Left renal cortex interstitium (tissue), 4 donors: Measurements from ENCODE around the gene PRDM10. TPM values are rescaled to one million over a fixed set of nuclear protein-coding genes. Genes with fewer than 3 reads are reported as not detected.
"Not testable (repeated sequence)": the region's sequence is repeated elsewhere in the genome, so short reads cannot be mapped to it uniquely, and the experiment has no call there.

ENCODE experiments used
- DNase-seq, 4 donors: peaks; one replicate each; pipeline ENCODE4 v3.0.0-alpha.2; 2013; ENCODE audit warnings: low read depth in 4 of 4, low spot score in 2 of 4, missing footprints in 1 of 4
- polyA plus RNA-seq, 4 donors: library from polyadenylated mRNA; unstranded; fragments of 120-200 nt; gene quantifications; one replicate each; pipeline ENCODE4 v1.2.1, GENCODE V29; 2013; ENCODE audit not compliant: insufficient read length in 4 of 4

The PRDM10 gene
- polyA plus RNA-seq, 4 donors, result 8.1 to 12.4 (median 9.6) TPM

DNA sequence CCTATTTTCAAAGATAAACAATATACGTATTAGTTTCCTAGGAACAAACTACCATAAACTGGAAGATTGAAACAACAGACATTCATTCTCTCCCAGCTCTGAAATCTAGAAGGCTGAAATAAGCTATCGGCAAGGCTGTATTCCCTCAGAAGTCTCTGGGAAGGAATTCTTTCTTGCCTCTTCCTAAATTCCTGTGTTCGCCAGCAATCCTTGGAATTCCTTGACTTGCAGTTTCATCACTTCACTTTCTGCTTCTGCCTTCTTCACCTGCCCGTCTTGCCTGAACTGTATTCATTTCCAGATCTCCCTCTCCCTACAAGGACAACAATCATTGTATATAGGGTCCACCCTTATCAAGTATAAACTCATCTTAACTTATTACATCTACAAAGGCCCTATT lies 17.7 kb upstream of the PRDM10 start:
- DNase-seq, result no peak

DNA sequence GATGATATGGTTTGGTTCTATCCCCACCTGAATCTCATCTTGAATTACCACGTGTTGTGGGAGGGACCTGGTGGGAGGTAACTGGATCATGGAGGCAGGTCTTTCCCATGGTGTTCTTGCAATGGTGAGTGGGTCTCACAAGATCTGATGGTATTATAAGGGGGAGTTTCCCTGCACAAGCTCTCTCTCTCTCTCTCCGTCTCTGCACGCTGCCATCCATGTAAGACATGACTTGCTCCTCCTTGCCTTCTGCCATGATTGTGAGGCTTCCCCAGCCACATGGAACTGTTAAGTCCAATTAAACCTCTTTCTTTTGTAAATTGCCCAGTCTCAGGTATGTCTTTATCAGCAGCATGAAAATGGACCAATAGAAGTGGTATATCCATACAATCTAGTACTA lies 13.2 kb upstream of the PRDM10 start:
- DNase-seq, result not testable (repeated sequence)

DNA sequence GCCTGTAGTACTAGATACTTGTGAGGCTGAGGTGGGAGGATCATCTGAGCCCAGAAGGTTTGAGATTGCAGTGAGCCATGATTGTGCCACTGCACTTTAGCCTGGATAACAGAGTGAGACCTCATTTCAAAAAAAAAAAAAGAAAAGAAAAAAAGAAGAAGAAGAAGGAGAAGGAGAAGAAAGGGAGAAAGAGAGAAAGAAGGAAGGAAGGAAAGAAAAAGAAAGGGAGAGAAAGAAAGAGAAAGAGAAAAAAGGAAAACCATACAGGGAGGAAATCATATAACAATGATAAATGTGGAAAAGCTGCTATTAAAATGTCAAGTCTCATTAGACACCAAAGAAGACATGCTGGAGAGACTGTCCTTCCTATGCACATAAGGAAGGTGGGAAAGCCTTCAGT lies 5.7 kb upstream of the PRDM10 start:
- no peak for DNase-seq

DNA sequence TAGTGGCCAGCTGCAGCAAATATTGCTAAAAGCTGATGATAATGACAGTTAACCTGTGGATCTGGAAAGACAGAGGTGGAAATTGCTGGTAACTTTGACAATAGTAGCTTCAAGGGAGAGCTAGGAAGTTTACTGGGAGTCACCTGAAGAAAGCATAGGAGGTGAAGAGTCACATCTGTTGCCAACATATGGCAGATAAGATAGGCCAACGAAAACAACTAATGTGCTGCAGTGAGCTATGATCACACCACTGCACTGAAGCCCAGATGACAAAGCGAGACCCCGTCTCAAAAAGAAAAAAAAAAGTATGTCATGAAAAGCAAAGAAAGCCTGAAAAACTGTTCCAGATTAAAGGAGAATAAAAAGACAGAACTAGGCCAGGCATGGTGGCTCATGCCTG lies 4.3 kb upstream of the PRDM10 start:
- DNase-seq, result no peak

DNA sequence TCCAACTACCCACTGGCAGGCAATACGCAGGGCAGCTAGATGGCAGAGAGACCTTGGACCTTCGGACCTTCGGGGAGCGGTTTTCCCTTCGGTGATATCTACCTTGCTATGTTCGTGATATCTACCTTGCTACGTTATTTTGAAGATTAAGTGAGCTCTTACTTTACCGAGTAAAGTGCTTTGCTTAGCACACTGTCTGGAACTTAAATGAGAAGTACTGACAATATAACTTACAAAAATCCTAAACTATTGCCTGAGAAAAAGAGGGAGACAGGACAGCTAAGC lies 1.0 kb upstream of the PRDM10 start:
- peak in 1 of 4 donors; percentile 68 for DNase-seq

DNA sequence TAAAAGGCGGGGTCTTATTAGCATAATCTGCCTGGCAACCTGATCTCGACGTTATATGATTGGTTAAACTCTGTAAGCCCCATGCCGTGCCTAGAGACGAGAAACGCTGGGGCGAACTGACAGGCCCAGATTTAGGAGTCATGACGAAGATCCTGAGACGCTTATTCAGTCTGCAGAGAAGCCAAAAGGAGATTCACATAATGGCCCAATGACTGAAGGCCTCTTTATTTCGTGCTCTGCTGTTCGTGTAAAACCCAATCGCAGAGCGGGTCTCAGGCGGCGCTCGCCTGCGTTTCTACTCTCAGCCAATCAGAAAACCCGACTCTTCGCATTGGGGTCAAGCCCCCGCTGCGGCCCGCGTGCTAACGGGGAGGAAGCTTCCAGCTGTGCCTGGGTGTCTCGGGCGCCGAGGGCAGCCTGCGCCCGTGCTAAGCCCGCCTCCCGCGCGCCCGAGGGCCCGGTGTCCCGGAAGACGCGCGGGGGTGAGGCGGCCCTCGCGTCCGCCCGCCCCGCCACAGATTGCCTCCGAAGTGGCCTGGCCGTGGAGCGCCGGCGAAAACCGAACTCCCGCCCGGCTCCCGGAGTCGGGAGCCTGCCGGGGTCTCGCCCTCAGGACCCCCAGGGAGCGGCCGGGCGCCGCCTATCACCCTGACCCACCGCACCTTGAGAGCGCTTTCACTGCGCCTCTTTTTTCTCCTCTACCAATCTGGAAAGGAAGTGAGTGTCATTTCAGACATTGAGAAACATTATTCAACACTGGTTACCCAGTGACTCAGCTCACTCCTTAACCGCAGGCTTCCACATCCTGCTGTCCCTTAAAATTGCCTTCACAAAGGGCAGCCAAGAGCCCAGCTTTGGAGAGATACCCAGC lies 446 bp upstream of the PRDM10 start:
- DNase-seq, result peak; percentile 94 to 99 (median 96)

DNA sequence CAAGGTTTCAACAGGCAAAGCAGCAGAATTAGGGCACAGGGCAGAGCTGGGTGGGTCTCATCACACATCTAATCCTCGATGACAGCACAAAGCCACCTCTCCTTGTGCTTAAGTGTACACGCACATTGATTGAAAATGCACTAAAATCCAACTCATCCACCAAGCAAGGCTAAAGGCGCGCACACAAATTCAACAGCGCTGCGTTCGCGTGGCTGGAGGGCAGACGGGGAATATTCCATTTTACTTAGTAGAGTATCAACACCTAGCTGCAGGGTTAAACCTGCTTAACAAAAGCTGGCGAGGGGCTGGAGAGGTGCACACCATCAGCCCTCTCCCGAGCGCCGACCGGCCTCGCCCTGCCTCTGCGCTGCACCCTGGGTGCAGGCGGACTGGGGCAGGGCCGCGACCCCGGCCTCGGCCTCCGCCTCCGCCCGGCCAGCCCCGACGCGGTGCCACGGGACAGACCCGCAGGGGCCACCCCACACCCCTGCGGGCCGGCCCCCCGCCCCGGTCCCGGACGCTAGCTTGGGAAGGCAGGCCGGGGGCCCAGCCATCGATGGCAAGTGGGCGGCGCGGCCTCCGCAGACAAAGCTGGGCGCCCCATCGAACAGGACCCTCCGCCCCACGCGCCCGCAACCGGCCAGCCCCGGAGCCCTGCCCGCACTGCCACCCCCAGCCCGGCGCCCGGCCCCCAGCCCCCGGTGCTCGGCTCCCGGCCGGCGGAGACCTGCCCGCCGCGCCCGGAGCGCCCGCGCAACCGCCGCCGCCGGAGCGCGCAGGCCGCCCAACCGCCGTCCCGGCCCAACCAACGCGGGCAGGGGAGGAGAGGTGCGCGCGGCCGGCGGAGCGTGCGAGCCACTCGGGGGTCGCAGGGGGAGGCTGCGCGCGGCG lies 929 bp downstream of the PRDM10 start:
- peak in 2 of 4 donors; percentile 37 to 58 for DNase-seq

DNA sequence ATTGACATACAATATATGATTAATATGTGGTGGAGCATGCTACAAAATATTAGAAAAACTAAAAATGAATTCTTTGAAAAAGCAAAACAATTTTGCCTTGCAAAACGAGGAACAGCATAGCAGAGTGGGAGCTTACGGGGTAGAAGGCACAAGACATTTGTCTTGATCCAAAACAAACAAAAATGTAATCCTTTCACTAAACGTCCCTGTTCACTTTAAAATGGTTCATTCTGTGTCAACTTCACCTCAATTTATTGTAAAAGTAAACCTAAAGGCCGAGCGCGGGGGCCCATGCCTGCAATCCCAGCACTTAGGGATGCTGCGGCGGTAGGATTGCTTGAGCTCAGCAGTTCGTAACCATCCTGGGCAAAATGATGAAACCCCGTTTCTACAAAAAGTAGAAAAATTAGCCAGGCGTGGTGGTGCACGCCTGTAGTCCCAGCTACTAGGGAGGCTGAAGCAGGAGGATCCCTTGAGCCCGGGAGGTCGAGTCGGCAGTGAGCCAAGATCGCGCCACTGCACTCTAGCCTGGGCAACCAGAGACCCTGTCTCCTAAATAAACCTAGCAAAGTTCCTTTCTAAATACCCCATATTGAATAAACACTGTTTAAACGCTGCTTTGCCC lies 2.0 kb downstream of the PRDM10 start:
- DNase-seq, result no peak

DNA sequence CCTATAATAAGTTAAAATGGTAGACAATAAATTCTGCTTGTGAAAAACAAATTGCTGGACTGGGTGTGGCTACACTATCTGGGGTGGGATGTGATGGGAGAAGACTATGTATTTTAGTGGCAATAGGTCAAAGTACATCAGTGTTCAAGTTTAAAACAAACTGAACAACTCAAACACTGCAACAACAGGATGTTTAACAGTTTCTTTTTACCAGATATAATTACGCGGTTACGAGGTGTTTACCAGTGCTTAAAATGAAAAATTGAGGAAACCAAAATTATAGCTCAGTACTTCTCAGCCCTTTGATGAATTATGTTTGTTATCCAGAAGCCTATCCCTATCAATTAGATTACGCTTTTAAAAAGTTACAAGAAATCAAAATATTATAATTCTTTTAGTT lies 3.2 kb downstream of the PRDM10 start:
- DNase-seq, result no peak

DNA sequence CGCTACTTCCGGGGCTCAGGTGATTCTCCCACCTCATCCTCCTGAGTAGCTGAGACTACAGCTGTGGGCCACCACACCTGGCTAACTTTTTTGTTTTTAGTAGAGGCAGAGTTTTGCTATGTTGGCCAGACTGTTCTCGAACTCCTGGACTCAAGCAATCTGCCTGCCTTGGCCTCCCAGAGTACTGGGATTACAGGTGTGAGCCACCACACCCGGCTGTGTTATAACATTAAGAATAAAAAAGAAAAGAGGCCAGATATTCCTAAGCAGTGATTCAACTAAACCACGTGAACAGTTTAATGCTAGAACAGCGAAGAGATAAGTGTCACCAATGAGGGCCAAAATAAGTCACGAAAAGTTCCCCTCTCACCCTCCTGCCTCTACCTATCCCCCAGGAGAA lies 3.7 kb downstream of the PRDM10 start:
- no peak for DNase-seq

DNA sequence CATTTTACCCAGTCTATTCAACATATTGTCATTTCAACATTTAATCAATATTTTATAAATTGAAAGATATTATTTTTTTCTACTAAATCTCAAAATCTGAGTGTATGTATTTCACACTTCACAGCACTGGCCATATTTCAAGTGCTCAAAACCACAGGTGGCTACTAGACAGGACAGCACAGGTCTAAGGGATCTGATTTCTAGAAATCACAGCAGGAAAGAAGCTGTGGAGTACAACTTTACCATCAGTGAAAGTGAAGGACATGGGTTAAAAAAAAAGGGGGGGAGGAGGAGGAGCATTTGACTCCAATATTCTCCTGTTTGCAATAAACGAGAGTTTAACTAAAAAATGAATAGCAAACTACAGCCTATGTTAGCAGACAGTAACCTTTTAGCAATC lies 4.5 kb downstream of the PRDM10 start:
- DNase-seq, result no peak

DNA sequence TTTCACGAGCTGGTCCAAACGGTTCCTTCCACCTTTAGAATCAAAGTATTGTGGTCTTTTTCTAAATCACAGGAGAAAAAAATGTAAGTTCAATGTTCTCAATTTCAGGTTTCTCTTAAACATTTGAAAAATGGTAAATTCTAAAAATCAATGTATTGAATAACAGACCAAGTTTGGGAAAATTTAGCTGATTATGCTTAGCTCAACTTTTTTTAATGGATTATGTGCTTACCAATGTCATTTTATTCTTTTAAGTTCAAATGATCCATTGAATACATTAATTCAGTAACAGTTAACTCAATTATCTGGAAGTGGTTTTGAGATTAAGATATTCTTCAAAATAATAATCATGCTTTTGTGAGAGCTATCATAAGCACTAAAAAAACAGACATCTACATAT lies 5.1 kb downstream of the PRDM10 start:
- DNase-seq, result no peak

DNA sequence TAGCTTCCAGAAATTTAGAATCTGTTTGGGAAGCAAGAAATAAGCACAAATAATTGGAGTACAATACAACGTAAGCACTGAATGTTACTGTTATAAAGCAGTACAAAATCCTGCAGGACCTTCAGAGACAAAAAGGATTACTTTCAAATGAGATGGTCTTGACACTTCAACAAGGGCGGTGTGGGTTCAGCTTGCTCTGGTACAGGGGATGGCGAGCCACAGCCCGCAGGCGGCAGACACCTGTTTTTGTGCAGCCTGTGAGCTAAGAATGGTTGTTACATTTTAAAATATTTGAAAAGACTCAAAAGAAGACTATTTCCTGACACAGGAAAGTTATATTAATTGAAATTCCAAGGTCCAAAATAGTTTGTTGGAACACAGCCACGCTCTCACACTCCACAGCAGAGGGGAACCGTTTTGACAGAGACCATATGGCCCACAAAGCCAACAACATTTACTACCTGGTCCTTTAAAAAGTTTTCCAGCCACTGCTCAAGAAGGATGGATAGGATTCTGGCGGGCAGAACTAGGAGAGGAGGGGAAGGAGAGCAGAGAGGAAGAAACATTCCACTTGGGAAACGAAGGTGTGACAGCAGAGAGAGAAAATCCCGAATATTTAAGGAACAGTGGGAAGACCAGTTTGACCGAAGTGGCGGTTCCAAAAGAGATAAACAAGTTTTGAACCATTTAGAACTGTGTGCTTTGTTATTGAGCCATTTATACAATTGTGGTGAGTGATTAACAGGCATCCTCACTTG lies 6.3 kb downstream of the PRDM10 start:
- DNase-seq, result no peak

DNA sequence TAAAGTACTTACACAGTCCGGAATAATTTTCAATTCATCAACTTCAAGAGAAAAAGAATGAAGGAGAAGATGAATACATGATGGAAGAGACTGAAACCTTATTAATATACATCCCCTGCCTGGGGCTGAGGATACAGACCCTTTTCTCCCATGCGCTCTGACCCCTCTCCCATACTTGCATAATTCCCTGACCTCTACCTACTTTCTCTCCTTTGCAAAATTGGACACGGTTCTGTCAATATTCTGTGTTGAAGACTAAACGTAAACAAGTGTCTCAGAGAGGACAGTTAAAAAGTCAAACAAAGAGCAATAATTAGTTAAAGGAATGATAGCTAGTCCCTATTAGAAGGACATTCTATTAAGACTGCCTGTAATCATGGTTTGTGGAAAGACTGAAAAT lies 7.5 kb downstream of the PRDM10 start:
- no peak for DNase-seq

DNA sequence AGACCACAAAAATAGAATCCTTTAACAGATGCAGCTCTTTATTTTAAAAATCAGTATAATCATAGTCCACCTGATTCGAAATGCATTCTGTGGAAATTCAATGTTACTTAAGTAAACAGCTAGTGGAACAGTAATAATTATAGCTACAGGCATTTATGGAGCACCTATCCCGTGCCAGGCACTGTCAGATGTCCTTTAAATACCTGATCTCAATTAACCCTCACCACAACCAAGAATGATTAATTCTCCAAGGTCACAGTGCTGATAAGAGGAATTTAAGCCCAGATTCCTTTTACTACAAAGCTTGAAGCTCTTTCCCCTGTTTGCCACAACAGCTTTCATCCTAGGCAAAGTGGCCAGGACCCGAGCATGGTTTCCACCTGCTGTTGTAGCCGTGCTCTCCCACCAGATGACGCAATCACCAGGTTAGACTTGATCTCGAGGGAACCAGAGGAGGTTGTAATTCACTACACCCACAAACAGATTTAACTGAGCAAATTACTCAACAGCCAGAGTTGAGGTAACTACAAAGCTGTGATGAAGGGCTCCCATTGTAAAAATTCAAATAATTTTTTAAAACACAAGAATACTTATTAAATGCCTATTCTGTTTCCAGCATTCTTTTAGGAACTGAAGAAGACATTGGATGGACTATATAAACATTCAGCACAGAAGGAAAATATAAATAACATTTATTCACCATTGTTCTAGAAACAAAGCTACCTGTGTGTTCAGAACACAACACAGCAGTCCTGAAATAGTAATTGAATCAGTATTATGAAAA lies 10.3 kb downstream of the PRDM10 start:
- peak in 1 of 4 donors; percentile 47 for DNase-seq

DNA sequence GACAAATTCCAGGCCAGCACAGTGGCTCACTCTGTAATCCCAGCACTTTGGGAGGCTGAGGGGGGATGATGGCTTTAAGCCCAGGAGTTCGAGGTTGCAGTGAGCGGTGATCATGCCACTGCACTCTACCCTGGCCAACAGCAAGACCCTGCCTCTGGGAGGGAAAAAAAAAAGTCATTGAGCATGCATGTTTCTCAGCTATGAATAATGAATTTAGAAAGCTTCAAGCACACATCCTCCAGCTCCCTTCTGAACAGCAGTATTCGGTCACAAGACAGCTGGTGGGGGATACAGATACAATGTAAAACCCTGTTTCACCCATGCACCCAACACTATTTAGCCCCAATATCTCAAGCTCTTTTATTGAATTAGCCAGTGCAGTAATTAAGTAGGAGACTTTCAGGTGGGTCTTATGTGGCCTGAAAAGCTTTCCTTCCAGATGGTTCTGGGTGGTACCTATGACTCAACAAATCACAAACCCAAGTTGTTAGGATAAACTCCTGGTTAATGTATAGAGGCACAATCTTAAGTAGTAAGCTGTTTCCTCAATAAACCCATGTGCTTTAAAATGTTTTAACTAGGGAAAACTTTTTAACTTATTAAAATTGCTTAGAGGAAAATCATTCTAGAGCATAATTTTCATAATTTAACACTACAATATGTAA lies 13.4 kb downstream of the PRDM10 start:
- DNase-seq, result no peak

DNA sequence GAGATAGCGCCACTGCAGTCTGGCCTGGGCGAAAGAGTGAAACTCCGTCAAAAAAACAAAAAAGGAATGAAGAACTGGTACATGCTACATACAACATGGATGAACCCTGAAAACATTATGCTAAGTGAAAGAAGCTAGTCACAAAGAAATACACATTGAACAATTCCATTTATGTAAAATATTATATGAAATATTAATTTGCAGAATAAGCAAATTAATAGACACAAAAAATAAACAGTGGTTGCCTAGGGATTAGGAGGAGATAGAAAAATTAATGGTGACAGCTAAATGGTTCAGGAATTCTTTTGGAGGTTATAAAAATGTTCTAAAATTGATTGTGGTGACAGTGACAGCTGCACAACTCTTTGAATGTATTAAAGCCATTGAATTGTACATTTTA lies 14.7 kb downstream of the PRDM10 start:
- DNase-seq, result no peak

DNA sequence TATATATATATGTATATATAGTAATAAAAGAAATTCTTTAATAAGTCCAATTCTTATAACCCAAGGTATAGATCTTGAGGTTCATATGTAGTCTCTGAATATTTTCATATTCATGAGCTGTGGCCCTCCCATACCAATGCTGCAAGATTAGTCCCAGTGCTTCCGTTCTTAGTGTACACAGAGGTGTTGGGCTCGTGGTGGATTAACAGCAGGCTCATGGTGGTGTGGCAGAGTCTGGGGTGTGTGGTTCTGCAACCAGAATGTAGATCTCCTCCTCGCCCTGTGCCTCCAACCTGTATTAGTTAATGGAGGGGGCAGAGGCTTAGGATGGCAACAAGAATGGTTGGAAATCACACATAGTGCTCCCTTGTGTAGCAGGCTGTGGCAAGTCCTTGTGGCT lies 16.8 kb downstream of the PRDM10 start:
- no peak for DNase-seq

DNA sequence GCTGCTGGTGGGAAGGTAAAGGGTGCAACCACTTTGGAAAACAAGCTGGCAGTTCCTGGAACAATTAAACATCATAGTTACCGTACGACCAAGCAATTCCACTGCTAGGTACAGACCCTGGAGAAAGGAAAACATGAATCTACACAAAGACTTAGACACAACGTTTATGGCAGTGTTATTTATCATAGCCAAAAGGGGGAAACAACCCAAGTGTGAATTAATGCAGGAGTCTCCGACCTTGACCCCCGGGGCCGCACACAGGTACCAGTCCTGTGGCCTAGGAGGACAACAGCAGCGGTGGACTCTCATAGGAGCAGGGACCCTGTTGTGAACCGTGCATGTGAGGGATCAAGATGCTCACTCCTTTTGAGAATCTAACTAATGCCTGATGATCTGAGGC lies 22.5 kb downstream of the PRDM10 start:
- no peak for DNase-seq
